H1 (cell line): ENCODE data around the gene FHAD1. TPM values are rescaled to one million over a fixed set of nuclear protein-coding genes. Genes with fewer than 3 reads are reported as not detected.

Experiments used
- CTCF ChIA-PET: fragments of 300-600 bp; sonication (Branson Sonifier 250); formaldehyde crosslinking; loops from one replicate; lab custom pipeline; 2021; ENCODE audit not compliant: partially characterized antibody; lab: Charles Lee
- POLR2A ChIA-PET: fragments of 300-600 bp; sonication (Branson Sonifier 250); formaldehyde crosslinking; loops from one replicate; lab custom pipeline; 2021; ENCODE audit warnings: inconsistent platforms; ENCODE audit not compliant: partially characterized antibody; lab: Charles Lee
- DNase-seq, 2 experiments: peaks; one replicate each; pipeline versions ENCODE4 v3.0.0 to v3.0.0-alpha.2; 2010 to 2022; ENCODE audit warnings: low spot score in 2 of 2, low read depth in 1 of 2, mixed read lengths in 1 of 2
- FAIRE-seq: peaks from 2 replicates; lab custom pipeline; 2011; peaks lifted over from hg19 to GRCh38; lab: Jason Lieb, UNC
- H2AFZ ChIP-seq: 2 replicates; pipeline ENCODE4 v1.8.1; 2012; ENCODE audit warnings: low read length, inconsistent platforms
- H2AK5ac ChIP-seq: 2 replicates; pipeline ENCODE4 v1.6.1; 2013; ENCODE audit warnings: low read depth, low read length
- H2BK120ac ChIP-seq: replicated peaks from 2 replicates; pipeline ENCODE3; 2013; ENCODE audit warnings: low read depth, low read length, inconsistent platforms
- H2BK12ac ChIP-seq: 2 replicates; pipeline ENCODE4 v1.6.1; 2013; ENCODE audit warnings: low read depth, low read length
- H2BK15ac ChIP-seq: 2 replicates; pipeline ENCODE4 v1.6.1; 2013; ENCODE audit warnings: low read length
- H2BK20ac ChIP-seq: 2 replicates; pipeline ENCODE4 v1.6.1; 2013; ENCODE audit warnings: low read length
- H2BK5ac ChIP-seq: 2 replicates; pipeline ENCODE4 v1.6.1; 2013; ENCODE audit warnings: low read depth, low read length
- H3K14ac ChIP-seq: 2 replicates; pipeline ENCODE4 v1.6.1; 2013; ENCODE audit warnings: inconsistent platforms; ENCODE audit not compliant: insufficient read length
- H3K18ac ChIP-seq: 2 replicates; pipeline ENCODE4 v1.6.1; 2013; ENCODE audit warnings: low read length; ENCODE audit errors: extremely low read depth
- H3K23ac ChIP-seq: 2 replicates; pipeline ENCODE4 v1.6.1; 2013; ENCODE audit warnings: inconsistent platforms; ENCODE audit not compliant: insufficient read length
- H3K23me2 ChIP-seq: 2 replicates; pipeline ENCODE4 v1.6.1; 2013; ENCODE audit warnings: low read depth, low read length
- H3K27ac ChIP-seq: 2 replicates; pipeline ENCODE4 v1.6.1; 2011; ENCODE audit warnings: low read depth, low read length, inconsistent platforms
- H3K27me3 ChIP-seq, 4 experiments: replicated peaks in 1 of 4; 1 replicate in 1 of 4; 2 replicates in 3 of 4; pipeline versions ENCODE4 v1.6.1 to v1.8.1; 2011 to 2013; ENCODE audit warnings: low read length in 3 of 4, mild to moderate bottlenecking in 3 of 4, inconsistent platforms in 2 of 4, mixed read lengths in 2 of 4, moderate library complexity in 1 of 4; ENCODE audit not compliant: control insufficient read depth in 3 of 4, insufficient read depth in 3 of 4; ENCODE audit errors: extremely low read depth in 1 of 4
- H3K36me3 ChIP-seq, 4 experiments: 2 replicates each; pipeline versions ENCODE4 v1.6.1 to v1.8.1; 2011 to 2013; ENCODE audit warnings: mild to moderate bottlenecking in 4 of 4, low read length in 3 of 4, moderate library complexity in 2 of 4, control low read depth in 1 of 4, inconsistent platforms in 1 of 4; ENCODE audit not compliant: insufficient read depth in 4 of 4, control insufficient read depth in 2 of 4
- H3K4ac ChIP-seq: replicated peaks from 2 replicates; pipeline ENCODE3; 2013; ENCODE audit warnings: low read length, low read depth, mixed read lengths, inconsistent platforms; ENCODE audit not compliant: insufficient read length
- H3K4me1 ChIP-seq, 4 experiments: replicated peaks in 1 of 4; 1 replicate in 1 of 4; 2 replicates in 3 of 4; pipeline versions ENCODE4 v1.6.1 to v1.8.1; 2011 to 2013; ENCODE audit warnings: low read length in 3 of 4, inconsistent platforms in 2 of 4, mixed read lengths in 1 of 4; ENCODE audit not compliant: insufficient read depth in 4 of 4, control insufficient read depth in 3 of 4
- H3K4me2 ChIP-seq, 2 experiments: 2 replicates each; pipeline versions ENCODE4 v1.6.1 to v1.8.1; 2011 to 2013; ENCODE audit warnings: low read depth in 2 of 2, low read length in 2 of 2, control low read depth in 1 of 2, inconsistent platforms in 1 of 2, mild to moderate bottlenecking in 1 of 2; ENCODE audit not compliant: insufficient read depth in 1 of 2
- H3K4me3 ChIP-seq, 4 experiments: fragments of 200-600, 300-600 bp in 1 of 4; sonication (generic), shearing (Covaris generic), sonication (Bioruptor Twin) in 1 of 4; 2 replicates each; pipeline versions ENCODE4 v1.5.1 to v1.8.1; 2011 to 2016; ENCODE audit warnings: low read length in 4 of 4, low read depth in 3 of 4, control low read depth in 2 of 4, inconsistent platforms in 2 of 4, mild to moderate bottlenecking in 2 of 4, mixed read lengths in 1 of 4, moderate library complexity in 1 of 4; ENCODE audit not compliant: insufficient read depth in 2 of 4; ENCODE audit errors: extremely low read depth in 1 of 4
- H3K56ac ChIP-seq: replicated peaks from 2 replicates; pipeline ENCODE3; 2013; ENCODE audit warnings: low read depth, mild to moderate bottlenecking, mixed read lengths, low read length, inconsistent platforms; ENCODE audit not compliant: insufficient read length
- H3K79me1 ChIP-seq: 2 replicates; pipeline ENCODE4 v1.6.1; 2013; ENCODE audit warnings: low read depth, low read length, control low read depth
- H3K79me2 ChIP-seq, 2 experiments: 2 replicates each; pipeline versions ENCODE4 v1.6.1 to v1.8.1; 2012 to 2013; ENCODE audit warnings: low read length in 2 of 2, mild to moderate bottlenecking in 2 of 2, inconsistent platforms in 1 of 2; ENCODE audit not compliant: insufficient read depth in 2 of 2, control insufficient read depth in 1 of 2
- H3K9ac ChIP-seq, 4 experiments: replicated peaks in 1 of 4; 1 replicate in 1 of 4; 2 replicates in 3 of 4; pipeline versions ENCODE4 v1.6.1 to v1.8.1; 2011 to 2013; ENCODE audit warnings: low read depth in 3 of 4, low read length in 3 of 4, control low read depth in 2 of 4, mild to moderate bottlenecking in 2 of 4, moderate library complexity in 2 of 4, inconsistent platforms in 1 of 4; ENCODE audit errors: extremely low read depth in 1 of 4
- H3K9me3 ChIP-seq, 2 experiments: 2 replicates each; pipeline versions ENCODE4 v1.6.1 to v1.8.1; 2012 to 2013; ENCODE audit warnings: mild to moderate bottlenecking in 2 of 2, moderate library complexity in 2 of 2, control low read depth in 1 of 2, inconsistent platforms in 1 of 2, low read depth in 1 of 2, low read length in 1 of 2, mixed read lengths in 1 of 2; ENCODE audit not compliant: insufficient read depth in 2 of 2
- H4K20me1 ChIP-seq, 2 experiments: replicated peaks in 1 of 2; 2 replicates each; pipeline versions ENCODE3 to v1.8.1; 2011 to 2013; ENCODE audit warnings: inconsistent platforms in 2 of 2, low read length in 2 of 2, mild to moderate bottlenecking in 1 of 2; ENCODE audit not compliant: insufficient read depth in 2 of 2, control insufficient read depth in 1 of 2
- H4K5ac ChIP-seq: 2 replicates; pipeline ENCODE4 v1.6.1; 2013; ENCODE audit warnings: low read length, low read depth, mixed read lengths, inconsistent platforms; ENCODE audit not compliant: insufficient read length
- H4K8ac ChIP-seq: 2 replicates; pipeline ENCODE4 v1.8.0; 2013; ENCODE audit warnings: mild to moderate bottlenecking, moderate library complexity, low read length, inconsistent platforms; ENCODE audit not compliant: insufficient read depth; ENCODE audit errors: extremely low read depth
- H4K91ac ChIP-seq: replicated peaks from 2 replicates; pipeline ENCODE3; 2013; ENCODE audit warnings: low read length, mixed read lengths, inconsistent platforms; ENCODE audit not compliant: insufficient read length
- CBX8 ChIP-seq: fragments of 300-800, 300-1000 bp; sonication (generic); IDR thresholded peaks from 2 replicates; pipeline ENCODE4 v1.7.1; 2016; ENCODE audit warnings: low read depth, low read length, borderline replicate concordance
- E2F6 ChIP-seq: IDR thresholded peaks from 2 replicates; pipeline ENCODE4 v1.6.1; 2012; ENCODE audit warnings: inconsistent platforms
- JUN ChIP-seq: IDR thresholded peaks from 2 replicates; pipeline ENCODE4 v1.6.1; 2011; ENCODE audit warnings: low read depth, mild to moderate bottlenecking, improper control_type of control experiment, low read length
- ZNF274 ChIP-seq: IDR thresholded peaks from 2 replicates; pipeline ENCODE4 v1.7.0; 2012; ENCODE audit warnings: low read length, borderline replicate concordance; ENCODE audit errors: extremely low read depth
- WGBS, 2 experiments: shearing (Covaris generic) in 1 of 2; methylation state at CpG; one replicate each; pipeline versions ENCODE4 v1.1.6 to v1.1.7; 2013 to 2015; ENCODE audit warnings: low lambda C conversion rate in 2 of 2, mixed read lengths in 2 of 2, inconsistent platforms in 1 of 2, low coverage in 1 of 2, missing lambda C conversion rate in 1 of 2; ENCODE audit not compliant: insufficient replicate concordance in 2 of 2, insufficient coverage in 1 of 2, insufficient read length in 1 of 2; ENCODE audit errors: extremely low coverage in 1 of 2, missing lambda C conversion rate in 1 of 2; 5-methylcytosine and 5-hydroxymethylcytosine counted together
- polyA plus RNA-seq, 7 experiments: library from polyadenylated mRNA; depleted of rRNA in 3 of 7; stranded (reverse) in 5 of 7; unstranded in 2 of 7; fragments of >200 nt in 5 of 7; fragments of 200-250 nt in 2 of 7; gene quantifications; 1 replicate in 5 of 7; 2 replicates in 1 of 7; 4 replicates in 1 of 7; pipeline versions ENCODE4 v1.2.1 to v1.2.3, GENCODE V29; 2011 to 2013; ENCODE audit warnings: missing spikeins in 2 of 7, mixed read lengths in 2 of 7
- total RNA-seq: library from RNA; stranded (reverse); fragmentation: NEBNext Ultra II Directional; extraction: Animal tissue kit (Norgen Biotek cat#: 25700); gene quantifications from 2 replicates; pipeline ENCODE4 v1.2.1, GENCODE V29; 2021

Gene FHAD1
- total and polyA plus RNA-seq, 2 of the 8 experiments (the other 6 are each of a cell fraction or from before 2014, with no cell fraction given): 0.39 to 0.69 TPM

- no peak overlapping the region for H2BK12ac ChIP-seq
- H3K9ac ChIP-seq: no peak overlapping the region
- no peak overlapping the region for H2BK120ac ChIP-seq
- ChIA-PET CTCF (interaction anchor here (0.7 to 1.4 kb wide), 8 partner anchors 16 to 155 kb away, joined by 3 to 4 read pairs (median 4); no protein-coding TSS in a partner anchor), POLR2A (no interaction called here)
- WGBS, 2 experiments: 85% methylated on average over 7 of the region's 7 CpGs; no CpG with 5 or more reads in 1 of the 2 experiments
- no peak overlapping the region for H3K27ac ChIP-seq
- H3K23me2 ChIP-seq: peaks cover 1% of the 10 kb centered on the region; the same call in 1 of the 2 replicates
- no peaks in the 10 kb centered on the region for H3K79me2 ChIP-seq
- no peak overlapping the region for H4K5ac ChIP-seq
- H3K9me3 ChIP-seq: no peaks in the 10 kb centered on the region
- no peak overlapping the region for H3K4ac ChIP-seq
- DNase-seq (peak in 1 of 2 experiments; percentile 61), FAIRE-seq (no peak)
- no peak overlapping the region for H2AFZ ChIP-seq
- H2BK5ac ChIP-seq: no peak overlapping the region
- H2AK5ac ChIP-seq: no peak overlapping the region
- no peak overlapping the region for H3K23ac ChIP-seq
- H3K56ac ChIP-seq: no peak overlapping the region
- no peaks in the 10 kb centered on the region for H3K4me1 ChIP-seq
- no peak overlapping the region for H3K14ac ChIP-seq
- TF ChIP-seq CBX8 (no peak), ZNF274 (no peak), E2F6 (no peak), JUN (no peak)
- H3K79me1 ChIP-seq: no peaks in the 10 kb centered on the region
- H3K18ac ChIP-seq: no peak overlapping the region
- H3K36me3 ChIP-seq: no peaks in the 10 kb centered on the region
- H4K8ac ChIP-seq: no peak overlapping the region
- H4K20me1 ChIP-seq: no peaks in the 10 kb centered on the region
- H3K4me3 ChIP-seq: no peak overlapping the region
- H4K91ac ChIP-seq: no peak overlapping the region
- H3K27me3 ChIP-seq: no peaks in the 10 kb centered on the region
- H2BK20ac ChIP-seq: no peak overlapping the region
- no peak overlapping the region for H2BK15ac ChIP-seq
- H3K4me2 ChIP-seq: no peak overlapping the region
Measured at GRCh38 chr1:15282810-15283474, 35.9 kb downstream of the FHAD1 start.
